Measurements from ENCODE around the gene SIAE.
"Not testable (repeated sequence)": the region's sequence is repeated elsewhere in the genome, so short reads cannot be mapped to it uniquely, and the experiment has no call there.

SIAE gene

DNA sequence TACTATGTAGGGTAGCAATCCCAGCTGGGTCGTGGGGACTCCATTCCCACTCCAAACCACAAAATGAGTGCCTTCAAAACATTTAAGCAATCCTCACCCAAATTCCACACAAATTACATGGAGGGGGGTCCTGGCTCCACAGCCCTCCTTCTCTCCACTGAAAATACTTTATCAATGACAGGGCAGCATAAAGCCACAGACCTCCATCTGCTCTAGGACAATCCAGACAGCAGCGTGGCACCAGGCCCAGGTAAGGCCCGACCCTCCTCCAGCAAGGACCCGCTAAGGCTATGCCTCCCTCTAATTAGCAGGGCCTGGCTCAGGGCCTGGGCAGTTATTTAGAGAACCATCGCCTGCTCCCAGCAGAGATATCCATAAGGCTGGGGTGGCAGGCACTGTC is 62.5 kb downstream of the SIAE start, which contains the start of gene PANX3:
PANX3 (plus strand) TSS at position 365 of the 400 bp plus-strand sequence. CDS start 129 bp downstream, outside the sequence.
- H3K27ac ChIP-seq = no peak within 1 kb of the TSS
- TF ChIP-seq, protein P1, sequence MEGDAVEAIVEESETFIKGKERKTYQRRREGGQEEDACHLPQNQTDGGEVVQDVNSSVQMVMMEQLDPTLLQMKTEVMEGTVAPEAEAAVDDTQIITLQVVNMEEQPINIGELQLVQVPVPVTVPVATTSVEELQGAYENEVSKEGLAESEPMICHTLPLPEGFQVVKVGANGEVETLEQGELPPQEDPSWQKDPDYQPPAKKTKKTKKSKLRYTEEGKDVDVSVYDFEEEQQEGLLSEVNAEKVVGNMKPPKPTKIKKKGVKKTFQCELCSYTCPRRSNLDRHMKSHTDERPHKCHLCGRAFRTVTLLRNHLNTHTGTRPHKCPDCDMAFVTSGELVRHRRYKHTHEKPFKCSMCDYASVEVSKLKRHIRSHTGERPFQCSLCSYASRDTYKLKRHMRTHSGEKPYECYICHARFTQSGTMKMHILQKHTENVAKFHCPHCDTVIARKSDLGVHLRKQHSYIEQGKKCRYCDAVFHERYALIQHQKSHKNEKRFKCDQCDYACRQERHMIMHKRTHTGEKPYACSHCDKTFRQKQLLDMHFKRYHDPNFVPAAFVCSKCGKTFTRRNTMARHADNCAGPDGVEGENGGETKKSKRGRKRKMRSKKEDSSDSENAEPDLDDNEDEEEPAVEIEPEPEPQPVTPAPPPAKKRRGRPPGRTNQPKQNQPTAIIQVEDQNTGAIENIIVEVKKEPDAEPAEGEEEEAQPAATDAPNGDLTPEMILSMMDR (conservative IDR thresholded peaks at IDR 0.05; ENCODE audit: low read depth) = no peak
- CTCF ChIA-PET = interaction anchor here (1.4 kb wide), 1 partner anchor 26 kb away, joined by 3 read pairs; no protein-coding TSS in a partner anchor
- DNase-seq (ENCODE audit: low spot score) = no peak
- POLR2A ChIA-PET (ENCODE audit: low non-redundant PET) = interaction anchor here (0.6 kb wide), 2 partner anchors 23 to 368 kb away, joined by 5 to 6 read pairs; no protein-coding TSS in a partner anchor

DNA sequence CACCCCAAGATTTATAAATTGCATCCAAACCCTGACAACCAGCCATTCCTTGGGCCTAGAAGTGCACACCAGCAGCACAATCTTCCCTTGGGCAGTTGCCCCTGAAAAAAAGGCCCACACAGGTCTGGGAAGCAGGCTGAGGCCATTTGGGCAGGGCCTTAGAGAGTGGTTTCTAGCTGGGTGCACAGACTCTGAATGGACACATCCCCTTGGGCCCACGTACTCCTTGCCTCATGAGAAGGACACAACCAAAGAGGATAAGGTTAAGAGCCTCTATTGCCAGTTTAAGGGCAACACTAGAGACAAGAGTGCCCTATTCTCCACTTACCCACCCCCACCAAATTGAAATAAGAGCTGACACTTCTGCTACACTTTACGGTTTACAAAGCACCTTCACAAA is 63.2 kb downstream of the SIAE start:
- POLR2A ChIA-PET (ENCODE audit: low non-redundant PET) = interaction anchor here (0.6 kb wide), 2 partner anchors 24 to 367 kb away, joined by 5 to 6 read pairs; no protein-coding TSS in a partner anchor
- CTCF ChIA-PET = interaction anchor here (1.4 kb wide), 1 partner anchor 25 kb away, joined by 3 read pairs; no protein-coding TSS in a partner anchor
- TF ChIP-seq, protein P1 (conservative IDR thresholded peaks at IDR 0.05; ENCODE audit: low read depth) = no peak
- DNase-seq (ENCODE audit: low spot score) = no peak
- H3K27ac ChIP-seq = no peak overlapping the region

DNA sequence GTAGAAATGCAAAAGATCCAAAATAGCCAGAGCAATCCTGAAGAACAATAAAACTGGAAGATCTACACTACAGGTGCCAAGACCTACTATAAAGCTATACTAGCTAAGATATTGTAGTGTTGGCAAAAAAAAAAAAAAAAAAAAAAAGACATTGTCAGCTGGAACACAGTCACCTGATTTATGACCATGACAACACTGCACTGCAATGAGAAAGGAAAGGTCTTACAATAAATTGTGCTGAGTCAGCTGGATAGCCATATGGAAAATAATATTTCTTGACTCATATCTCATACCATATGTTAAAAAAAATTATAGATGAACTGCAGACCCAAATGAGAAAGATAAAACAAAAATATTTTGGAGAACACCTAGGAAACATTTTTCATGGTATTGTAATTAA is 65.4 kb downstream of the SIAE start:
- POLR2A ChIA-PET (ENCODE audit: low non-redundant PET) = no interaction called here
- no peak for DNase-seq (ENCODE audit: low spot score)
- H3K27ac ChIP-seq = no peak overlapping the region
- TF ChIP-seq, protein P1 (conservative IDR thresholded peaks at IDR 0.05; ENCODE audit: low read depth) = no peak
- CTCF ChIA-PET = no interaction called here

DNA sequence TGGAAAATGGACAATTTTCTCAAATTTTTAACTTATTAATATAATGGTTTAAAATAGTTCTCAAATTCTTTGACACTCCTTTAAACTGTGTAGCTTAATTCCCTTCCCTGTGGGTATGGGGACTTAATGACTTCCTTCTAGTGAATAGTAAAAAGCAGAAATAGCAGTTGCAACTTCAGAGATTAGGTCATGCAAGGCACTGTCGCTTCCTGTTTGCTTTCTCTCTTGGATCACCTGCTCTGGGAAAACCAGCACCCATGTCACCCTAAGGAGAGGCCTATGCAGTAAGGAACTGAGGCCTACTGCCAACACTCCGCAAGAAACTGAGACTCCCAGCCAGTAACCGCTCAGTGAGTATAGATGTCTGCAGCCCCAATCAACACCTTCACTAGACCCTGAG is 67.8 kb downstream of the SIAE start:
- H3K27ac ChIP-seq = no peak overlapping the region
- DNase-seq (ENCODE audit: low spot score) = no peak
- ChIA-PET POLR2A (ENCODE audit: low non-redundant PET) (no interaction called here), CTCF (no interaction called here)
- TF ChIP-seq, protein P1 (conservative IDR thresholded peaks at IDR 0.05; ENCODE audit: low read depth) = no peak

DNA sequence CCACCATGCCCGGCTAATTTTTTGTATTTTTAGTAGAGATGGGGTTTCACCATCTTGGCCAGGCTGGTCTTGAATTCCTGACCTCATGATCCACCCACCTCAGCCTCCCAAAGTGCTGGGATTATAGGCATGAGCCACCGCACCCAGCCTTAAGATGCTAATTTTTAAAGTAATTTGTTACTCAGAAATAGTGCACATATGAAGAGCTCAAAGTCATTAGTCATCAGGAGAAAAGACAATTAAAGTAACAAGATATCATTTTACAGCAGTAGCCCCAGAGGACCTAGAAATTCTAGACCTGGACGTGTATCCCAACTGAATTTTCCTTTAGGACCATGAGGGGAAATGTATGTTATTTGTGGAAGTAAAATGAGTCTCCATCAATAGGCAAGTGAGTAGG is 70.8 kb downstream of the SIAE start:
- POLR2A ChIA-PET (ENCODE audit: low non-redundant PET); CTCF ChIA-PET; DNase-seq (ENCODE audit: low spot score): not testable (repeated sequence)

DNA sequence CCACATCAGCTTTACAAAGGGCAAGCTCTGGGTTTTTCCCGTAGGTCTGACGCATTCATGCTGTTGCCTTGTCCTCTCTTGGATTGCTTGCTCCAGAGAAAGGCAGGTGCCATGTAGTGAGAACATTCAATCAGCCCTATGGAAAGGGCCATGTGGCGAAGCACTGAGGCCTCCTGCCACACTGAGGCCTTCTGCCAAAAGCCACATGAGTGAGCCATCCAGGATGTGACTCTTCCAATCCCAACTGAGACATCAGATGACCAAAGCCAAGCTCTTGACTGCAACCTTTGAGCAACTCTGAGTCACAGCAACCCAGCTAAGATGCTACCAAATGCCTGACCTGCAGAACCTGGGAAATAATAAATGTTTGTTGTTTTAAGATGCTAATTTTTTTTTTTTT is 71.3 kb downstream of the SIAE start:
- DNase-seq (ENCODE audit: low spot score) = no peak
- ChIA-PET POLR2A (ENCODE audit: low non-redundant PET) (no interaction called here), CTCF (interaction anchor here (0.6 kb wide), 1 partner anchor 18 kb away, joined by 5 read pairs; no protein-coding TSS in a partner anchor)
- H3K27ac ChIP-seq = no peak overlapping the region
- TF ChIP-seq, protein P1 (conservative IDR thresholded peaks at IDR 0.05; ENCODE audit: low read depth) = no peak

More for the DNA sequence above, 70.8 kb downstream of the SIAE start:
- H3K27ac ChIP-seq = not testable (repeated sequence)

DNA sequence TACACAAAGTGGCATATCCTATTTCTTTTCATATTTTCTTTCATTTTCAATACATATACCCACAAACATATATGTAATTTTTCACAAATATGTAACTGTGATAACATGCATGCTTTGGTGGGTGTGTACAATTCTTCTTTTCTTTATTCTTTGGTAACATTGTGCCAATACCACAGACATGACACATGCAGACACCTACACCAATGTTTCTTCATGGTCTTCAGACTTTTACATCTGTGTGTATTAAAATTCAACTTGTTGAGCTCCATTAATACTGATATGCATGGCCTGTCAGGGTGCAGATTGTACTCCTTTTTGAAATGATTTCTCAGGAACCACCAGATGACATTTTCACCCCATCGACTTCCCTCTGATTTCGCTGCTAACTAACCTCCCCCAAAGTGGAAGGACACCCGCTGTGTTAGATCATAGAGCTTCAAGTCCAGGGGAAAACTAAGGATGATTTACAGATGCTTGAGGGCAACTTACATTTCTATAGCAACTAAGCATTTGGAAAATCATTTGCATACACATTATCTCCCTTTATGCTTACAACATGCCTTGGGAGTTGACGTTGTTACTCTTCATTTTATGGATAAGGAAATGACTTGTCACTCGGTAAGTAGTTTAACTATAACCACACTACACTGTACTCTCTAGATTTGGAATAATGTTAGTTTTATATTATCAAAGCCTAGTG is 72.8 kb downstream of the SIAE start:
- no peak overlapping the region for H3K27ac ChIP-seq
- POLR2A ChIA-PET (ENCODE audit: low non-redundant PET) = no interaction called here
- CTCF ChIA-PET = no interaction called here

More for the DNA sequence above, 72.8 kb downstream of the SIAE start:
- no peak for DNase-seq (ENCODE audit: low spot score)
- TF ChIP-seq, protein P1 (conservative IDR thresholded peaks at IDR 0.05; ENCODE audit: low read depth) = no peak

Measured in RWPE1 (cell line).